Measurements from ENCODE around the gene GFRAL.

GFRAL gene

DNA sequence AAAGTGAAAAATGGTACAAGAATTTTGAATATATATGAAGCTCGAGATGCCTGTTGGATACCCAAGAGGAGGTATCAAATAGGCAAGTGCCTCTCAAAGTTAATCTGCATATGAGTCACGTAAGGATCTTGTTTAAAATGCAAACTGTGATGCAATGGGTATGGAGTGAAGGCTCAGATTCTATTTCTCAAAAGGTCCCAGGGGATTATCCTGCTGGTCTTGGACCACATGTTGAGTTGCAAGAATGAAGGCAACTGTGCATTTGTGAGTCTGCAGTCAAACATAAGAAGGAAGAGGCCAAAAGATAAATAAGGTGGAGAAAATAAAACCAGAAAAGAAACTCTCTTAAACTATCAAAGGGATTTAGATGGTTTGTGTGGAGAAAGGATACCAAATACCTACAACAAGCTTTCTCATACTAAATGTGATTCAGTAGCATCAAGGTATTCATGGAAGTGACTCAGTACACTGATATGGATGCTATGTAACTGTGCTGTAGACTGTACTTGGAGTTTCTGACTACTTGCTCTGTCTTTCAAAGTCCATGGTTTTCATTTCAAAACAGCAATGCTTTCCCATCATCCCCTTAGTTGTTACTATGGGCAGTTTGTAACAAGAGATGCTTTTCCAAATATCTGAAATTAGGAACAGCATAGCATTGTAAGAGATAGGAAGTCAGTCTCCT lies 106.3 kb downstream of the GFRAL start:
- no peak for DNase-seq (ENCODE audit: low read depth in 2 of 2)

- DNase-seq (ENCODE audit: low read depth in 2 of 2) = no peak
Measured at GRCh38 chr6:55437141-55437540, 109.9 kb downstream of the GFRAL start.

DNA sequence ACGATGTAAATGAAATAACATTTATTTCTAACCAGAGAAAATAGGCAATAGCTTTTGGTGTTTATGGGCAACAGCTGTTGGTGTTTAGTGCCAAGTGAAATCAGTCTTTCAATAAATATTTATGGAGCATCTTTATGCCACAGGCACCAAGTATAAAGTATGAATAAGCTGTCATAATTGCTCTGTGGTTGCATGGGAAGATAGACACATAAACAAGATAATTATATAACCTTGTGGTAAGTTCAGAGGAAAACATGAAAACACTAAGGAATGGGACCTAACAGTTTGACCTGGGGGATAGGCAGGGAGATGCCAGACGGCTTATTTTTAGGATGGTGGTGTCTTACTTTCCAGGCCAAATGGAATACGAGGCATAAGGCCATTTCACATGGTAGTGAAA lies 110.9 kb downstream of the GFRAL start:
- DNase-seq (ENCODE audit: low read depth in 2 of 2) = no peak

DNA sequence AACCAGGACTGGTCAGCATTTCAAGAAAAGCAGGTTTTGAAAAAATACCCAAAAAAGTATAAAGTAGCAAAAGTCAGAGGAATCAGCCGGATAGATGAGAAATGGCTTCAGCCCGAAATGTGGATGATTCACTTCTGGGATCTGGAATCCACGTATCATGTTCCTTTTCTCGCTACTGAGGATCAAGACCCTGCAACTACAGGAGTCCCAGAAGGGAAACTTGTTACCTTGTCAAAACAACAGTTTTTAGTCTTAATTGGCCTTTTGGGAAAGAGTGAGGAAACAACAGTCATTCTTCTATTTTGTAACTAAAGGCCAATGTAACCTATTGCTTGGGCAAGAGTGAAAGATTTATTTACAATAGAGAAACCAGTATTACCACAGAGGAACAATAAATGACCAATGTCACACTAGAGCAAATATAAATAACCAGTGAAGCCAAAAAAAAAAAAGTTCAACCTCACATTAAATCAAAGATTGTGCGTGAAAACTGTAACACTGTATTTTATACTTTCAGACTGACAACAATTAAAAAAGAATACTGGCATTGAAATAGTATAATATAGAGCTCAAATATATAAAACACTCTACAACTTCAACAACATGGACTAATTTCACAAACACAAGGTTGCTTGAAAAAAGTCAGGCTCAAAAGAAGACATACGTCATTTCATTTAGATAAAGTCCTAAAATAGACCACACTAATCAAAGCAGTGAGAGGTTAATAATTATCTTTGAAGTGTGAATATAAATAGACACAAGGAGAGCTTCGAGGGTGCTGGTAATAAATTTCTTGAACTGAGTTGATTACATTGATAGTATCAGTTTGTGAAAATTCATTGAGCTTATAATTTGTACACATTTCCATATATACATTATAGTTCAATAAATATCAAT lies 116.2 kb downstream of the GFRAL start:
- DNase-seq (ENCODE audit: low read depth in 2 of 2) = no peak

DNA sequence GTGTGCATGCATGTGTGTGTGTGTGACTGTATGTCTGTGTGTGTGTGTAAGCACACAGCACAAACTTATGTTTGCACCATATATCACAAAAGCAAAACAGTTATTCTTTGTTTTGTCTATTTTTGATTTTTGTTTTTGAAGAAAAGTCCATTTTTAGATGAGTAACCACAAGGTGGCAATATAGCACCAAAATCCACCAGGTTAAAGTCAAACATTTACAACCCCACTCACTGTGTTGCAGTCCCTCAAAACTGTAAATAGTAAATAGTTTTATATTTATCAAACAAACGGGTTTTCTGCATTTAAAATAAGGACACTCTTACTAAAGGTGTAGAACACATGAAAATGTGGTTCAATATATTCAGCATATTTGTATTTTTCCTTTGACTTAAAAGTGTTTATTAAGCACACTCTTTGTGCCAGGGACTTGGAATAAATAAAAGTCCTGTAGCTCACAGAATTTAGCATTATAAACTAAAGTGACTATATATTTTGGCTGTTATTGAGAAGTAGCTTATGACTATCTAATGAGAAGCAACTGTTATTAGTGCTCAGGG lies 118.5 kb downstream of the GFRAL start:
- no peak for DNase-seq (ENCODE audit: low read depth in 2 of 2)

DNA sequence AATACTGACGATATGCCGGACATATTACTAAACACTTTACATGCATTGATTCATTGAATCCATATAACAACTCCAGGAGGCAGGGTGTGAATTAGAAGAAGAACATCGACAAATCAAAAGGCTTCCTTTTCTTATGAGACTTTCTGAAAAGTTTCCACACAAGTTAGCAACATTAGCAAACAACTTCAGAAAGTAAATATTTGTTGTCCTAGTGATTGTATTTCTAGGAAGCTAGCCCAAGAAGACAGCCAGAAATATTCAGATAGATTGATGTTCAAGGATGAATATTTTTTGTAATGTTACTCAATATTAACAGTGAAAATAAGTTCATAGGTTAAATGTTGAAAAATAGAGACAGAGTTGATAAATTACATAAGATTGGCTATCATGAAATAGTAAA lies 120.6 kb downstream of the GFRAL start:
- DNase-seq (ENCODE audit: low read depth in 2 of 2) = no peak

- no peak for DNase-seq (ENCODE audit: low read depth in 2 of 2)
Measured at GRCh38 chr6:55448451-55448850, 121.2 kb downstream of the GFRAL start.

DNA sequence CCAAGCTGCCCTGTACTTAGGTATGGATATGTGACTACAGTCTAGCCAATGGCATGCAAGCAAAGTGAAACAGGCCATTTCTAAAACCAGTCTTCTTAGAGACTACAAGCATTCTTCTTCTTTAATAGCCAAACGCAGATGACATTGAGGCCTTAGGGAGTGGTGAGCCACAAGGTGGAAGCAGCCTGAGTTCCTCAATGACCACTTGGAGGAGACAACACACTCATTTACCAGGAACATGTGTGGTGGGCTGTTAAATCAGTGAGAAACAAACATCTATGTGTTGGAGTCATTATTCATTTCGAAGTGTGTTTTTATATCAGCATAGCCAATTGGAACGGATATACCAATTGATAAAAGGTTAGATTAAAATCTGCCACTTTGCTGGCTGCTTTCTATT lies 122.0 kb downstream of the GFRAL start:
- DNase-seq (ENCODE audit: low read depth in 2 of 2) = no peak

GRCh38 chr6:55450005-55450404 lies 122.7 kb downstream of the GFRAL start:
- no peak for DNase-seq (ENCODE audit: low read depth in 2 of 2)

All from stimulated activated CD8-positive, alpha-beta memory T cell treated with anti-CD3 and anti-CD28 coated beads, Interleukin-7, amount 100 ng/mL, for 1 hour (primary cell).